ENCODE results near the gene COPS6. TPM values are rescaled to one million over a fixed set of nuclear protein-coding genes. Genes with fewer than 3 reads are reported as not detected.
A peak's percentile ranks its signal among the peaks of the same experiment; 100 is the strongest.

COPS6 gene
- total RNA-seq, 4 donors from 2014 or later, result 43.7 to 56.4 (median 50.6) TPM

DNA sequence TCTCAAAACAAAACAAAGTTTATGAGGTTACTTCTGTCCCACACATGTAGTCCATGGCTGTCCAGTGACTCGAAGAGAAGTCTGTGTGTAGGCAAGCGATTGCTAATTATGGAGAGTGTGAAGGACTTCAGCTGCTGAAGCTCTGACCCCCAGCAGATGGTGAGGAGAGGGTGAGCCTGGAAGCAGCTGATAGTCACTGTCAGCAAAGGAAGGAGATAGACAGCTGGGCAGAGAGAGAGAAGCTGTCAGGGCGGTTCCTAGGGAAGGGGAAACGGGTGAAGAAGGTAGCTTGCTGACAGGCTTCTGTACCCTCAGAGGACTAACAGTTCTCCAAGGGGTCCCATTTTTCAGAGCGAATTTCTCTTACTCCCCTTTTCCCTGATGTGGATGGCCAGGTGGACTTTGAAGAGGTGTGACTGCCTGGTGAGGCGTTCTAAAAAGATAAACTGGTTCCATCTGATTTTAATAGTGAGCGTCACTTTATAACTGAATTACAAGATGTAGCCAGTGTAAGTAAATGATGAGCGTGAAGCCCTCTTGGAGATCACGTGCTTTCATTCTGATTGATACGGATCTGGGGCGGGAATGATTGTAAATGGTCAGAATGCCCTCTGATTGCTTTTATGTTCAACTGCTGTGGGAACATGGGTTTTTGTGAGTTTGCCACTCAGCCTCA is 27.1 kb upstream of the COPS6 start:
- Histone ChIP-seq H3K36me3 (peaks cover 7 to 98% (median 11%) of the 10 kb centered on the region in 3 donors), H3K27ac (no peak overlapping the region), H3K4me1 (peaks cover 0 to 18% (median 0%) of the 10 kb centered on the region in 4 donors), H3K9me3 (no peaks in the 10 kb centered on the region), H3K27me3 (no peaks in the 10 kb centered on the region), H3K4me3 (no peak overlapping the region)
- DNase-seq (ENCODE audit: low spot score in 2 of 2), result no peak
- 88 to 94% methylated on average over 11 of the region's 11 CpGs for WGBS, 2 donors
- no peak for TF ChIP-seq POLR2A (IDR thresholded peaks at IDR 0.05)

DNA sequence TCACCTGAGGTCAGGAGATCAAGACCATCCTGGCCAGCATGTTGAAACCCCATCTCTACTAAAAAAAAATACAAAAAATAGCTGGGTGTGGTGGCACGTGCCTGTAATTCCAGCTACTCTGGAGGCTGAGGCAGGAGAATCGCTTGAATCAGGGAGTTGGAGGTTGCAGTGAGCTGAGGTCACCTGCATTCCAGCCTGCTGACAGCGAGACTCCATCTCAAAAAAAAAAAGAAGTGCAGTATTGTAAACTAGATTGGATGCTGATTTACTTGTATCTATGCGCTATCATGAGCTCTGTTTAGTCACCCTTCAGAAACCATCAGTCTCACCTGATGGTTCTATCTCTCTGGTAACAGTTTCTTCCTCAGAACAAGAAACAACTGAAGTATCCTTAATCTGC is 25.4 kb upstream of the COPS6 start:
- H3K27me3 ChIP-seq, result no peaks in the 10 kb centered on the region
- peaks cover 0 to 20% (median 0%) of the 10 kb centered on the region in 4 donors for H3K4me1 ChIP-seq
- no peak overlapping the region for H3K27ac ChIP-seq
- no peak for DNase-seq (ENCODE audit: low spot score in 2 of 2)
- 82 to 88% methylated on average over 4 of the region's 4 CpGs for WGBS, 2 donors
- H3K4me3 ChIP-seq, result no peak overlapping the region
- no peaks in the 10 kb centered on the region for H3K9me3 ChIP-seq
- H3K36me3 ChIP-seq, result peaks cover 3 to 97% (median 6%) of the 10 kb centered on the region in 3 donors
- TF ChIP-seq POLR2A (IDR thresholded peaks at IDR 0.05) (no peak), EP300 (IDR thresholded peaks at IDR 0.05) (no peak)
- TF ChIP-seq, protein P1, sequence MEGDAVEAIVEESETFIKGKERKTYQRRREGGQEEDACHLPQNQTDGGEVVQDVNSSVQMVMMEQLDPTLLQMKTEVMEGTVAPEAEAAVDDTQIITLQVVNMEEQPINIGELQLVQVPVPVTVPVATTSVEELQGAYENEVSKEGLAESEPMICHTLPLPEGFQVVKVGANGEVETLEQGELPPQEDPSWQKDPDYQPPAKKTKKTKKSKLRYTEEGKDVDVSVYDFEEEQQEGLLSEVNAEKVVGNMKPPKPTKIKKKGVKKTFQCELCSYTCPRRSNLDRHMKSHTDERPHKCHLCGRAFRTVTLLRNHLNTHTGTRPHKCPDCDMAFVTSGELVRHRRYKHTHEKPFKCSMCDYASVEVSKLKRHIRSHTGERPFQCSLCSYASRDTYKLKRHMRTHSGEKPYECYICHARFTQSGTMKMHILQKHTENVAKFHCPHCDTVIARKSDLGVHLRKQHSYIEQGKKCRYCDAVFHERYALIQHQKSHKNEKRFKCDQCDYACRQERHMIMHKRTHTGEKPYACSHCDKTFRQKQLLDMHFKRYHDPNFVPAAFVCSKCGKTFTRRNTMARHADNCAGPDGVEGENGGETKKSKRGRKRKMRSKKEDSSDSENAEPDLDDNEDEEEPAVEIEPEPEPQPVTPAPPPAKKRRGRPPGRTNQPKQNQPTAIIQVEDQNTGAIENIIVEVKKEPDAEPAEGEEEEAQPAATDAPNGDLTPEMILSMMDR (IDR thresholded peaks at IDR 0.05), result no peak

DNA sequence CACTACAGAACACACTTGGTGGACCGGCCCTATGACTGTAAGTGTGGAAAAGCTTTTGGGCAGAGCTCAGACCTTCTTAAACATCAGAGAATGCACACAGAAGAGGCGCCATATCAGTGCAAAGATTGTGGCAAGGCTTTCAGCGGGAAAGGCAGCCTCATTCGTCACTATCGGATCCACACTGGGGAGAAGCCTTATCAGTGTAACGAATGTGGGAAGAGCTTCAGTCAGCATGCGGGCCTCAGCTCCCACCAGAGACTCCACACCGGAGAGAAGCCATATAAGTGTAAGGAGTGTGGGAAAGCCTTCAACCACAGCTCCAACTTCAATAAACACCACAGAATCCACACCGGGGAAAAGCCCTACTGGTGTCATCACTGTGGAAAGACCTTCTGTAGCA is 24.6 kb upstream of the COPS6 start:
- 82 to 91% methylated on average over 9 of the region's 9 CpGs for whole genome bisulfite sequencing, 2 donors
- Histone ChIP-seq H3K27me3 (no peaks in the 10 kb centered on the region), H3K36me3 (peaks cover 0 to 97% (median under 1%) of the 10 kb centered on the region in 3 donors), H3K9me3 (no peaks in the 10 kb centered on the region), H3K27ac (no peak overlapping the region), H3K4me1 (peaks cover 0 to 20% (median 0%) of the 10 kb centered on the region in 4 donors), H3K4me3 (no peak overlapping the region)
- DNase-seq (ENCODE audit: low spot score in 2 of 2), result no peak
- TF ChIP-seq EP300 (IDR thresholded peaks at IDR 0.05), result no peak

DNA sequence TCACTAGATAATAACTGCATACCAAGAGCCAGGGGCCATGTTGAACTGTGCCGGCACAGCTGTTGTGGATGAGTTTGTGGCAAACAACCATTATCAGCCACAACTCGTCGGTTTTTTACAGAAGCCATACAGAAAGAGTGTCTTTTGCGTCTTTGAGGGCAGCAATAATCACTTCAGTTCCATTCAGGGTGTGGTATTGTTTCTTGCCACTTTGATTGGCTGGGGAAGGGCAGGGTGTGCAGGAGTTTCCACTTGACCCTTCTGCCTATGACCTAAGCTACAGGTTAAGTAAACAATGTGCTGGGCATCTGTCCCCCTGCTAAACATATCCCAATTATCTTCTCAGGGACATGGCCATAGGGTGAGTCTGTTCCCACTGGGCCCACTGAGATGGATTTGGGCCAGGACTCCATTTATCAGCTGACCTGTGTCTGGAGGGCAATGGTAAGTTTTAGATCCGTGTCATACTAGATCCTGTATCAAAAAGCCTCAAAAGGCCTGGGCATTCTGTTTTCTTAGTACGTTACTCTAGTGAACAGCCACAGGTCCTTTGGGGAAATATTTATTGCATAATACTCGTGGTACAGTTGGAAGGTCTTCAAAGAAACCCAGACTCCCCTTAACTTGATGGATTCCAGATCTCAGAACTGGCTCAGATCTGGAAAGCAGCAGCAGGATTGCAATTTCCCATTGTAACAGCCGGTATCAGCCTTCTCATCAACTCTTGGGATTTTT is 23.1 kb upstream of the COPS6 start:
- DNase-seq (ENCODE audit: low spot score in 2 of 2), result peak in 1 of 2 donors; percentile 46
- 49 to 58% methylated on average over 8 of the region's 8 CpGs for WGBS, 2 donors
- peak overlapping the region in 2 of 4 donors; percentile 30 to 46 for H3K27ac ChIP-seq
- H3K27me3 ChIP-seq, result no peaks in the 10 kb centered on the region
- peaks cover 0 to 97% (median 9%) of the 10 kb centered on the region in 3 donors for H3K36me3 ChIP-seq
- H3K9me3 ChIP-seq, result peaks cover 0 to 7% (median 0%) of the 10 kb centered on the region in 4 donors
- TF ChIP-seq EP300 (IDR thresholded peaks at IDR 0.05), result peak in 1 of 2 donors; percentile 83
- TF ChIP-seq POLR2A (IDR thresholded peaks at IDR 0.05), result no peak
- H3K4me3 ChIP-seq, result no peak overlapping the region
- H3K4me1 ChIP-seq, result peaks cover 0 to 20% (median 0%) of the 10 kb centered on the region in 4 donors

DNA sequence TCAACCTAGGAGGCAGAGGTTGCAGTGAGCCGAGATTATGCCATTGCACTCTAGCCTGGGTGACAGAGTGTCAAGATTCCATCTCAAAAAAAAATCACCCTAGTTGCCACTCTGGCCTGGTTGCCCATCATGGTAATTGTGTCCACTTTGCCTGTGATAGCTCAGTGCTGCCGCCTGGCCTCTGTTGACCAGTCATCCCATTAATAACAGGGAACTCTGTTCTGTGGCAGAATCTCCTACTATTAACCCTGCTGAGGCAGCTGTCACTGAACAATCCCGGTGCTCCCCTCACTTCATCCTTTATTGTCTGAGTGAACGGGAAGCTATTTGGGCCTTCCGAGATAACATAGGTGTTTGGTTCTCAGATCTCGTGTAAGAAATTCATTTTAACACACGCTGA is 21.8 kb upstream of the COPS6 start:
- no peak overlapping the region for H3K4me3 ChIP-seq
- no peaks in the 10 kb centered on the region for H3K27me3 ChIP-seq
- H3K9me3 ChIP-seq, result peaks cover 0 to 20% (median 5%) of the 10 kb centered on the region in 4 donors
- H3K27ac ChIP-seq, result no peak overlapping the region
- 86 to 91% methylated on average over 7 of the region's 7 CpGs for WGBS, 2 donors
- H3K36me3 ChIP-seq, result peaks cover 10 to 98% (median 19%) of the 10 kb centered on the region in 3 donors
- TF ChIP-seq POLR2A (IDR thresholded peaks at IDR 0.05), result no peak
- TF ChIP-seq EP300 (IDR thresholded peaks at IDR 0.05), result no peak
- TF ChIP-seq, protein P1 (IDR thresholded peaks at IDR 0.05), result no peak
- H3K4me1 ChIP-seq, result peaks cover 0 to 20% (median 0%) of the 10 kb centered on the region in 4 donors
- no peak for DNase-seq (ENCODE audit: low spot score in 2 of 2)

DNA sequence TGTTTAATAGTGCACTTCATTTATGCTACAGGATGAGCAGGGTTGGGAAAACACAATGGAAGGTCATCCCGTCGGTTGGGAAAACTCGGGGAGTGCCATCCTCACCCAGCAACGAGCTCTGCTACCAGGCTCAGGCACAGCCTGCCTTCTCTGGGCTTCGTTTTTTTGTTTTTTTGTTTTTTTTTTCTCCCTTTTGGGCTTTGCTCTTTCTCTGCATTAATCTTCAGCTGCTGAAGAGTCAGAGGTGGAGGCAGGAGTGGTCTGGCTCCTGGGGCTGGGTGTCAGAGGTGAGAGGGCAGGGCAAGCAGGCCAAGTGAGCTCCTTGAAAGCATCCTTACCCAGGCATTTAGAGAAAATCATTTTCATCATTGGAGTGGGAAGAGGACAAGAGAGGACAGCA is 18.8 kb upstream of the COPS6 start:
- DNase-seq (ENCODE audit: low spot score in 2 of 2), result no peak
- H3K4me3 ChIP-seq, result no peak overlapping the region
- peaks cover 0 to 30% (median 8%) of the 10 kb centered on the region in 4 donors for H3K9me3 ChIP-seq
- TF ChIP-seq POLR2A (IDR thresholded peaks at IDR 0.05) (no peak), EP300 (IDR thresholded peaks at IDR 0.05) (no peak)
- TF ChIP-seq, protein P1 (IDR thresholded peaks at IDR 0.05), result no peak
- no peak overlapping the region for H3K27ac ChIP-seq
- peaks cover 18 to 98% (median 41%) of the 10 kb centered on the region in 3 donors for H3K36me3 ChIP-seq
- peaks cover 0 to 19% (median 0%) of the 10 kb centered on the region in 4 donors for H3K4me1 ChIP-seq
- no peaks in the 10 kb centered on the region for H3K27me3 ChIP-seq
- WGBS, 2 donors, result 96 to 97% methylated on average over 5 of the region's 5 CpGs
